ENCODE measurements around the gene ACSM2A. TPM values are rescaled to one million over a fixed set of nuclear protein-coding genes. Genes with fewer than 3 reads are reported as not detected.
A peak's percentile ranks its signal among the peaks of the same experiment; 100 is the strongest.
"Not testable (repeated sequence)": the region's sequence is repeated elsewhere in the genome, so short reads cannot be mapped to it uniquely, and the experiment has no call there.

The ACSM2A gene
- total RNA-seq, 2 donors from 2014 or later: 0.49 to 0.79 TPM

- H3K4me1 Mint-ChIP-seq (ENCODE audit: low read depth); H3K27ac Mint-ChIP-seq; H3K27me3 Mint-ChIP-seq (ENCODE audit: low read depth); H3K4me3 Mint-ChIP-seq; H3K9me3 Mint-ChIP-seq; DNase-seq; H3K36me3 Mint-ChIP-seq (ENCODE audit: insufficient read depth in 2 of 2); ATAC-seq (replicated peaks in 1 of 2): not testable (repeated sequence)
Measured at GRCh38 chr16:20430480-20430879, 20.8 kb upstream of the ACSM2A start.

GRCh38 chr16:20430948-20431347, 20.4 kb upstream of the ACSM2A start:
- H3K36me3 Mint-ChIP-seq (ENCODE audit: insufficient read depth in 2 of 2): no peaks in the 10 kb centered on the region
- no peak for ATAC-seq (replicated peaks in 1 of 2)
- H3K27me3 Mint-ChIP-seq (ENCODE audit: low read depth): peaks cover 9% of the 10 kb centered on the region
- no peak overlapping the region for H3K4me3 Mint-ChIP-seq
- H3K27ac Mint-ChIP-seq: no peak overlapping the region
- no peaks in the 10 kb centered on the region for H3K4me1 Mint-ChIP-seq (ENCODE audit: low read depth)
- H3K9me3 Mint-ChIP-seq: peaks cover 1% of the 10 kb centered on the region in 2 donors
- no peak for DNase-seq

- not testable (repeated sequence) for H3K27me3 Mint-ChIP-seq (ENCODE audit: low read depth); H3K27ac Mint-ChIP-seq; ATAC-seq (replicated peaks in 1 of 2); H3K4me1 Mint-ChIP-seq (ENCODE audit: low read depth); H3K36me3 Mint-ChIP-seq (ENCODE audit: insufficient read depth in 2 of 2); H3K9me3 Mint-ChIP-seq; DNase-seq; H3K4me3 Mint-ChIP-seq
Measured at GRCh38 chr16:20438950-20439349, 12.4 kb upstream of the ACSM2A start.

GRCh38 chr16:20439820-20440231, 11.5 kb upstream of the ACSM2A start:
- H3K27ac Mint-ChIP-seq; ATAC-seq (replicated peaks in 1 of 2); H3K27me3 Mint-ChIP-seq (ENCODE audit: low read depth); H3K9me3 Mint-ChIP-seq; H3K36me3 Mint-ChIP-seq (ENCODE audit: insufficient read depth in 2 of 2); DNase-seq; H3K4me3 Mint-ChIP-seq; H3K4me1 Mint-ChIP-seq (ENCODE audit: low read depth): not testable (repeated sequence)

GRCh38 chr16:20440731-20441130, 10.6 kb upstream of the ACSM2A start:
- not testable (repeated sequence) for H3K4me3 Mint-ChIP-seq; H3K27me3 Mint-ChIP-seq (ENCODE audit: low read depth); DNase-seq; H3K36me3 Mint-ChIP-seq (ENCODE audit: insufficient read depth in 2 of 2); ATAC-seq (replicated peaks in 1 of 2); H3K4me1 Mint-ChIP-seq (ENCODE audit: low read depth); H3K27ac Mint-ChIP-seq; H3K9me3 Mint-ChIP-seq

- no peak overlapping the region for H3K27ac Mint-ChIP-seq
- DNase-seq: no peak
- H3K36me3 Mint-ChIP-seq (ENCODE audit: insufficient read depth in 2 of 2): no peaks in the 10 kb centered on the region
- H3K9me3 Mint-ChIP-seq: no peaks in the 10 kb centered on the region
- H3K27me3 Mint-ChIP-seq (ENCODE audit: low read depth): no peaks in the 10 kb centered on the region
- H3K4me3 Mint-ChIP-seq: no peak overlapping the region
- H3K4me1 Mint-ChIP-seq (ENCODE audit: low read depth): no peaks in the 10 kb centered on the region
- ATAC-seq (replicated peaks in 1 of 2): no peak
Measured at GRCh38 chr16:20441191-20441590, 10.1 kb upstream of the ACSM2A start.

- H3K9me3 Mint-ChIP-seq; H3K27me3 Mint-ChIP-seq (ENCODE audit: low read depth); DNase-seq; H3K4me3 Mint-ChIP-seq; ATAC-seq (replicated peaks in 1 of 2); H3K36me3 Mint-ChIP-seq (ENCODE audit: insufficient read depth in 2 of 2); H3K27ac Mint-ChIP-seq; H3K4me1 Mint-ChIP-seq (ENCODE audit: low read depth): not testable (repeated sequence)
Measured at GRCh38 chr16:20441859-20442258, 9.5 kb upstream of the ACSM2A start.

- H3K36me3 Mint-ChIP-seq (ENCODE audit: insufficient read depth in 2 of 2); ATAC-seq (replicated peaks in 1 of 2); H3K27ac Mint-ChIP-seq; H3K4me3 Mint-ChIP-seq; H3K4me1 Mint-ChIP-seq (ENCODE audit: low read depth); H3K9me3 Mint-ChIP-seq; H3K27me3 Mint-ChIP-seq (ENCODE audit: low read depth); DNase-seq: not testable (repeated sequence)
Measured at GRCh38 chr16:20446652-20447393, 4.5 kb upstream of the ACSM2A start.

GRCh38 chr16:20453633-20454032, 2.3 kb downstream of the ACSM2A start:
- not testable (repeated sequence) for H3K9me3 Mint-ChIP-seq; H3K4me3 Mint-ChIP-seq; H3K4me1 Mint-ChIP-seq (ENCODE audit: low read depth); ATAC-seq (replicated peaks in 1 of 2); H3K27ac Mint-ChIP-seq; H3K27me3 Mint-ChIP-seq (ENCODE audit: low read depth); H3K36me3 Mint-ChIP-seq (ENCODE audit: insufficient read depth in 2 of 2); DNase-seq

- not testable (repeated sequence) for H3K9me3 Mint-ChIP-seq; H3K4me3 Mint-ChIP-seq; ATAC-seq (replicated peaks in 1 of 2); DNase-seq; H3K27me3 Mint-ChIP-seq (ENCODE audit: low read depth); H3K36me3 Mint-ChIP-seq (ENCODE audit: insufficient read depth in 2 of 2); H3K27ac Mint-ChIP-seq; H3K4me1 Mint-ChIP-seq (ENCODE audit: low read depth)
Measured at GRCh38 chr16:20459227-20459626, 7.9 kb downstream of the ACSM2A start.

- H3K4me1 Mint-ChIP-seq (ENCODE audit: low read depth); ATAC-seq (replicated peaks in 1 of 2); H3K27ac Mint-ChIP-seq; H3K9me3 Mint-ChIP-seq; H3K4me3 Mint-ChIP-seq; DNase-seq; H3K36me3 Mint-ChIP-seq (ENCODE audit: insufficient read depth in 2 of 2); H3K27me3 Mint-ChIP-seq (ENCODE audit: low read depth): not testable (repeated sequence)
Measured at GRCh38 chr16:20460313-20460712, 9.0 kb downstream of the ACSM2A start.

- H3K27ac Mint-ChIP-seq; ATAC-seq (replicated peaks in 1 of 2); H3K27me3 Mint-ChIP-seq (ENCODE audit: low read depth); H3K36me3 Mint-ChIP-seq (ENCODE audit: insufficient read depth in 2 of 2); H3K9me3 Mint-ChIP-seq; H3K4me3 Mint-ChIP-seq; DNase-seq: not testable (repeated sequence)
- peaks cover 21% of the 10 kb centered on the region for H3K4me1 Mint-ChIP-seq (ENCODE audit: low read depth)
Measured at GRCh38 chr16:20468954-20469353, 17.6 kb downstream of the ACSM2A start.

GRCh38 chr16:20469930-20470329, 18.6 kb downstream of the ACSM2A start:
- DNase-seq: peak; percentile 1 to 6
- not testable (repeated sequence) for H3K27ac Mint-ChIP-seq; H3K9me3 Mint-ChIP-seq; H3K27me3 Mint-ChIP-seq (ENCODE audit: low read depth); H3K36me3 Mint-ChIP-seq (ENCODE audit: insufficient read depth in 2 of 2)
- peak; percentile 76 to 82 for ATAC-seq (replicated peaks in 1 of 2)
- Mint-ChIP-seq H3K4me3 (peak overlapping the region in 1 of 2 donors; percentile 32), H3K4me1 (ENCODE audit: low read depth) (peaks cover 21% of the 10 kb centered on the region)

GRCh38 chr16:20470732-20471131, 19.4 kb downstream of the ACSM2A start:
- peak overlapping the region; percentile 32 to 40 for H3K4me3 Mint-ChIP-seq
- H3K9me3 Mint-ChIP-seq: not testable (repeated sequence)

More at GRCh38 chr16:20470732-20471131, 19.4 kb downstream of the ACSM2A start:
- H3K36me3 Mint-ChIP-seq (ENCODE audit: insufficient read depth in 2 of 2); DNase-seq; H3K27me3 Mint-ChIP-seq (ENCODE audit: low read depth): not testable (repeated sequence)
- Mint-ChIP-seq H3K27ac (peak overlapping the region; percentile 38), H3K4me1 (ENCODE audit: low read depth) (peaks cover 21% of the 10 kb centered on the region)
- ATAC-seq (replicated peaks in 1 of 2): peak; percentile 58 to 74
